ENCODE results near the gene SPIRE1.

DNA sequence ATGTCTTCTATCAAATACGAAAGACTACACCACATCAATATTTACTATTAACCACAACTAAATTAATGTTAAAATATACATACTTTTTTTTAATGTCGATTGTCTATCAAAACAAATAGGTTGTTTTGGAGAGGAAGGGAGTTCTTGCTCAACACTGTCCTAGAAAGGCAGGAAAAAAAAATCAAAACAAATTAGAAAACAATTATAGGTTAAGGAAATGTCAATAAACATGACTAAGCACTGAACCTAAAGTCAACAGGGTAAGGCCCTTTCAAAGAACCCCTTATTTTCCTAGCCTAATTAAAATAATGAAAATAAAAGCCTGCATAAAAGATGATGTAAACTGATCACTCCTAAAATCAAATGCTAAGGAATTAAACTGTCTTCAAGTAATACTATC, 41.8 kb upstream of the SPIRE1 start:
- TF ChIP-seq TCF12 (IDR thresholded peaks at IDR 0.05; ENCODE audit: low read depth): no peak
- no peak for TF ChIP-seq ZBTB7A (IDR thresholded peaks at IDR 0.05; ENCODE audit: low read depth)
- TF ChIP-seq FOXM1 (IDR thresholded peaks at IDR 0.05; ENCODE audit: borderline replicate concordance, low read depth): no peak

Measured in Ishikawa (cell line).